ENCODE results near the gene FAM3B.

FAM3B gene

GRCh38 chr21:41367945-41368734 lies 51.5 kb downstream of the FAM3B start:
- no peak for DNase-seq (ENCODE audit: extremely low read depth in 1 of 2, low read depth in 1 of 2)

- DNase-seq (ENCODE audit: extremely low read depth in 1 of 2, low read depth in 1 of 2) = no peak
Observed at GRCh38 chr21:41368735-41369104, 52.1 kb downstream of the FAM3B start.

GRCh38 chr21:41369105-41369919 lies 52.7 kb downstream of the FAM3B start:
- DNase-seq (ENCODE audit: extremely low read depth in 1 of 2, low read depth in 1 of 2) = no peak

- DNase-seq (ENCODE audit: extremely low read depth in 1 of 2, low read depth in 1 of 2) = no peak
Observed at GRCh38 chr21:41369920-41370839, 53.6 kb downstream of the FAM3B start.

- DNase-seq (ENCODE audit: extremely low read depth in 1 of 2, low read depth in 1 of 2) = no peak
Observed at GRCh38 chr21:41370840-41371684, 54.5 kb downstream of the FAM3B start.

- no peak for DNase-seq (ENCODE audit: extremely low read depth in 1 of 2, low read depth in 1 of 2)
Observed at GRCh38 chr21:41371685-41372030, 55.1 kb downstream of the FAM3B start.

- DNase-seq (ENCODE audit: extremely low read depth in 1 of 2, low read depth in 1 of 2) = no peak
Observed at GRCh38 chr21:41373253-41373652, 56.7 kb downstream of the FAM3B start.

GRCh38 chr21:41373763-41374162 lies 57.2 kb downstream of the FAM3B start:
- no peak for DNase-seq (ENCODE audit: extremely low read depth in 1 of 2, low read depth in 1 of 2)

GRCh38 chr21:41374177-41374712 lies 57.6 kb downstream of the FAM3B start:
- no peak for DNase-seq (ENCODE audit: extremely low read depth in 1 of 2, low read depth in 1 of 2)

GRCh38 chr21:41374867-41375533 lies 58.4 kb downstream of the FAM3B start:
- no peak for DNase-seq (ENCODE audit: extremely low read depth in 1 of 2, low read depth in 1 of 2)

- DNase-seq (ENCODE audit: extremely low read depth in 1 of 2, low read depth in 1 of 2) = no peak
Observed at GRCh38 chr21:41375875-41376274, 59.3 kb downstream of the FAM3B start.

- DNase-seq (ENCODE audit: extremely low read depth in 1 of 2, low read depth in 1 of 2) = no peak
Observed at GRCh38 chr21:41377715-41378114, 61.1 kb downstream of the FAM3B start.

- no peak for DNase-seq (ENCODE audit: extremely low read depth in 1 of 2, low read depth in 1 of 2)
Observed at GRCh38 chr21:41378849-41379248, 62.2 kb downstream of the FAM3B start.

- DNase-seq (ENCODE audit: extremely low read depth in 1 of 2, low read depth in 1 of 2) = no peak
Observed at GRCh38 chr21:41379901-41380300, 63.3 kb downstream of the FAM3B start.

- no peak for DNase-seq (ENCODE audit: extremely low read depth in 1 of 2, low read depth in 1 of 2)
Observed at GRCh38 chr21:41381731-41382130, 65.1 kb downstream of the FAM3B start.

- DNase-seq (ENCODE audit: extremely low read depth in 1 of 2, low read depth in 1 of 2) = no peak
Observed at GRCh38 chr21:41387042-41387819, 70.6 kb downstream of the FAM3B start.

- no peak for DNase-seq (ENCODE audit: extremely low read depth in 1 of 2, low read depth in 1 of 2)
Observed at GRCh38 chr21:41387824-41388223, 71.2 kb downstream of the FAM3B start.

GRCh38 chr21:41388259-41388658 lies 71.7 kb downstream of the FAM3B start:
- DNase-seq (ENCODE audit: extremely low read depth in 1 of 2, low read depth in 1 of 2) = no peak

All from stimulated activated CD8-positive, alpha-beta memory T cell treated with anti-CD3 and anti-CD28 coated beads, Interleukin-7, amount 100 ng/mL, for 48 hours (primary cell).